ENCODE measurements around the gene VAV2.

DNA sequence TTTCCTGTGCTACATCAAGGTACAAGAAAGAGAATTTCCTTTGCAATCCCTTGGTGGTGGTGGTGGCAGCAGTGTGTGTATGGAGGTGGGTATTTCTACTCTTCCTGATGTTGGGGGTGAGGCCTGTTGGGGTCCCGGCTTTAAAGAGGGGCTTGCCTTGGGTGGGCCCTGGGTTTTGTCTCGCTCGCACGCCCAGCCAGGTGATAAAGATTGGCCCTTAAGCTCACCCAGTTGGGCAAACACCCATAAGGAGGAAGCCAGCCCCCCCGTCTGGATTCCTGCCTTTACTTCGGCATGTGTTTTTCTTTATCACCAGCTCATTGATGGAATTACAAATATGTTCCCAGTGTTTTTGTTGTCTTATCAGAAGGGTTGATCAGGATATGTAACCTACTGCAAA is 237.9 kb downstream of the VAV2 start:
- TF ChIP-seq, protein P1, sequence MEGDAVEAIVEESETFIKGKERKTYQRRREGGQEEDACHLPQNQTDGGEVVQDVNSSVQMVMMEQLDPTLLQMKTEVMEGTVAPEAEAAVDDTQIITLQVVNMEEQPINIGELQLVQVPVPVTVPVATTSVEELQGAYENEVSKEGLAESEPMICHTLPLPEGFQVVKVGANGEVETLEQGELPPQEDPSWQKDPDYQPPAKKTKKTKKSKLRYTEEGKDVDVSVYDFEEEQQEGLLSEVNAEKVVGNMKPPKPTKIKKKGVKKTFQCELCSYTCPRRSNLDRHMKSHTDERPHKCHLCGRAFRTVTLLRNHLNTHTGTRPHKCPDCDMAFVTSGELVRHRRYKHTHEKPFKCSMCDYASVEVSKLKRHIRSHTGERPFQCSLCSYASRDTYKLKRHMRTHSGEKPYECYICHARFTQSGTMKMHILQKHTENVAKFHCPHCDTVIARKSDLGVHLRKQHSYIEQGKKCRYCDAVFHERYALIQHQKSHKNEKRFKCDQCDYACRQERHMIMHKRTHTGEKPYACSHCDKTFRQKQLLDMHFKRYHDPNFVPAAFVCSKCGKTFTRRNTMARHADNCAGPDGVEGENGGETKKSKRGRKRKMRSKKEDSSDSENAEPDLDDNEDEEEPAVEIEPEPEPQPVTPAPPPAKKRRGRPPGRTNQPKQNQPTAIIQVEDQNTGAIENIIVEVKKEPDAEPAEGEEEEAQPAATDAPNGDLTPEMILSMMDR (IDR thresholded peaks at IDR 0.05), result no peak
- TF ChIP-seq POLR2A (IDR thresholded peaks at IDR 0.05), result no peak
- TF ChIP-seq POLR2AphosphoS5 (IDR thresholded peaks at IDR 0.05; ENCODE audit: insufficient read depth in 1 of 2, low read depth in 1 of 2), result no peak
